CD14-positive monocyte (primary cell): ENCODE data around the gene KCNN3. TPM values are rescaled to one million over a fixed set of nuclear protein-coding genes. Genes with fewer than 3 reads are reported as not detected.

ENCODE experiments used
- DNase-seq, 3 donors: peaks; one replicate each; pipeline ENCODE4 v3.0.0-alpha.2; 2011 to 2022
- H2AFZ ChIP-seq: 2 replicates; pipeline ENCODE4 v1.6.0; 2012; ENCODE audit warnings: mild to moderate bottlenecking, low read depth, low read length, inconsistent platforms; ENCODE audit not compliant: insufficient read depth, poor library complexity, severe bottlenecking
- H3K27ac ChIP-seq, 2 donors: 1 replicate in 1 of 2; 2 replicates in 1 of 2; pipeline ENCODE4 v1.5.1; 2012 to 2013; ENCODE audit warnings: low read length in 2 of 2, control low read depth in 1 of 2, inconsistent platforms in 1 of 2, low read depth in 1 of 2, mild to moderate bottlenecking in 1 of 2
- H3K27me3 ChIP-seq, 2 donors: one replicate each; pipeline versions ENCODE4 v1.6.0 to v1.6.1; 2011 to 2013; ENCODE audit warnings: low read length in 2 of 2; ENCODE audit not compliant: control insufficient read depth in 2 of 2, insufficient read depth in 2 of 2
- H3K36me3 ChIP-seq, 2 donors: replicated peaks in 1 of 2; 1 replicate in 1 of 2; 2 replicates in 1 of 2; pipeline versions ENCODE4 v1.5.1 to v1.6.1; 2012 to 2013; ENCODE audit warnings: low read length in 2 of 2, control low read depth in 1 of 2, inconsistent platforms in 1 of 2, mild to moderate bottlenecking in 1 of 2; ENCODE audit not compliant: insufficient read depth in 2 of 2, control insufficient read depth in 1 of 2
- H3K4me1 ChIP-seq, 2 donors: 1 replicate in 1 of 2; 2 replicates in 1 of 2; pipeline versions ENCODE4 v1.5.1 to v1.6.1; 2012 to 2013; ENCODE audit warnings: low read length in 2 of 2, control low read depth in 1 of 2, inconsistent platforms in 1 of 2, mild to moderate bottlenecking in 1 of 2, moderate library complexity in 1 of 2; ENCODE audit not compliant: insufficient read depth in 2 of 2, control insufficient read depth in 1 of 2
- H3K4me2 ChIP-seq: replicated peaks from 2 replicates; pipeline ENCODE3; 2012; ENCODE audit warnings: low read length, moderate library complexity, mild to moderate bottlenecking; ENCODE audit not compliant: poor library complexity, severe bottlenecking; ENCODE audit errors: extremely low read depth
- H3K4me3 ChIP-seq, 3 experiments: fragments of 200-600 bp in 1 of 3; sonication (generic) in 1 of 3; replicated peaks in 1 of 3; 1 replicate in 2 of 3; 2 replicates in 1 of 3; pipeline ENCODE4 v1.5.1; 2011 to 2013; ENCODE audit warnings: low read length in 3 of 3, mild to moderate bottlenecking in 3 of 3, control low read depth in 2 of 3, low read depth in 2 of 3, inconsistent platforms in 1 of 3, moderate library complexity in 1 of 3
- H3K79me2 ChIP-seq: 2 replicates; pipeline ENCODE4 v1.6.0; 2012; ENCODE audit warnings: mild to moderate bottlenecking, control low read depth, inconsistent platforms, low read length, moderate library complexity; ENCODE audit not compliant: insufficient read depth
- H3K9ac ChIP-seq: 2 replicates; pipeline ENCODE4 v1.6.0; 2017; ENCODE audit warnings: low read length, mild to moderate bottlenecking; ENCODE audit not compliant: insufficient read depth, poor library complexity, severe bottlenecking
- H3K9me3 ChIP-seq, 2 donors: replicated peaks in 1 of 2; 1 replicate in 1 of 2; 2 replicates in 1 of 2; pipeline versions ENCODE4 v1.5.1 to v1.6.1; 2012 to 2013; ENCODE audit warnings: low read length in 2 of 2, control low read depth in 1 of 2; ENCODE audit not compliant: control insufficient read depth in 1 of 2, insufficient read depth in 1 of 2
- H4K20me1 ChIP-seq: 2 replicates; pipeline ENCODE4 v1.6.0; 2012; ENCODE audit warnings: mild to moderate bottlenecking, low read length, control low read depth, moderate library complexity; ENCODE audit not compliant: insufficient read depth
- H3K27ac Mint-ChIP-seq, 7 donors: one replicate each; pipeline ENCODE4 v1.8.0; 2020; ENCODE audit warnings: mild to moderate bottlenecking in 7 of 7, mixed read lengths in 7 of 7, moderate library complexity in 6 of 7, inconsistent platforms in 2 of 7
- H3K27me3 Mint-ChIP-seq, 3 donors: one replicate each; pipeline ENCODE4 v1.8.0; 2021 to 2022; ENCODE audit warnings: low read depth in 3 of 3, mild to moderate bottlenecking in 3 of 3, mixed read lengths in 3 of 3, moderate library complexity in 3 of 3, inconsistent platforms in 1 of 3
- H3K36me3 Mint-ChIP-seq, 2 donors: one replicate each; pipeline ENCODE4 v1.8.0; 2020; ENCODE audit warnings: mixed read lengths in 2 of 2, inconsistent platforms in 1 of 2, mild to moderate bottlenecking in 1 of 2
- H3K4me1 Mint-ChIP-seq: one replicate; pipeline ENCODE4 v1.8.0; 2020; ENCODE audit warnings: mild to moderate bottlenecking, mixed read lengths
- H3K4me3 Mint-ChIP-seq, 2 donors: one replicate each; pipeline ENCODE4 v1.8.0; 2020; ENCODE audit warnings: mild to moderate bottlenecking in 2 of 2, mixed read lengths in 2 of 2, moderate library complexity in 1 of 2
- H3K9me3 Mint-ChIP-seq, 7 donors: one replicate each; pipeline ENCODE4 v1.8.0; 2020 to 2022; ENCODE audit warnings: mixed read lengths in 7 of 7, mild to moderate bottlenecking in 6 of 7, moderate library complexity in 6 of 7, inconsistent platforms in 2 of 7
- WGBS: methylation state at CpG from one replicate; pipeline ENCODE4 v1.1.5; 2013; ENCODE audit warnings: missing lambda C conversion rate; ENCODE audit not compliant: insufficient coverage; 5-methylcytosine and 5-hydroxymethylcytosine counted together
- intact Hi-C, 2 donors: fragments of 100-400 bp; cut with micrococcal nuclease; formaldehyde crosslinking; loops; one replicate each; pipeline versions ENCODE4 v1.15.0 to v1.15.1; 2023
- polyA plus RNA-seq, 3 donors: library from polyadenylated mRNA; depleted of rRNA in 1 of 3; unstranded in 2 of 3; stranded (reverse) in 1 of 3; fragments of 300-500 nt in 2 of 3; fragments of >200 nt in 1 of 3; fragmentation: Illumina TruSeq in 2 of 3; gene quantifications; 1 replicate in 2 of 3; 2 replicates in 1 of 3; pipeline ENCODE4 v1.2.3, GENCODE V29; 2012 to 2021
- TF ChIP-seq, protein P1 (sequence below): fragments of 200-600 bp; IDR thresholded peaks from one replicate; pipeline ENCODE4 v1.8.0; 2022; ENCODE audit warnings: antibody characterized with exemption, mild to moderate bottlenecking

The KCNN3 gene
- polyA plus RNA-seq, 3 donors, result not detected

GRCh38 chr1:154788886-154789285 lies 81.2 kb downstream of the KCNN3 start:
- Histone ChIP-seq H3K9ac (no peak overlapping the region), H3K9me3 (no peaks in the 10 kb centered on the region), H4K20me1 (no peaks in the 10 kb centered on the region), H3K79me2 (no peaks in the 10 kb centered on the region), H3K27ac (no peak overlapping the region), H2AFZ (no peak overlapping the region), H3K4me2 (no peak overlapping the region), H3K27me3 (peaks cover 9 to 20% of the 10 kb centered on the region in 2 donors), H3K36me3 (no peaks in the 10 kb centered on the region), H3K4me1 (peaks cover 3 to 8% of the 10 kb centered on the region in 2 donors), H3K4me3 (no peak overlapping the region)
- TF ChIP-seq, protein P1, sequence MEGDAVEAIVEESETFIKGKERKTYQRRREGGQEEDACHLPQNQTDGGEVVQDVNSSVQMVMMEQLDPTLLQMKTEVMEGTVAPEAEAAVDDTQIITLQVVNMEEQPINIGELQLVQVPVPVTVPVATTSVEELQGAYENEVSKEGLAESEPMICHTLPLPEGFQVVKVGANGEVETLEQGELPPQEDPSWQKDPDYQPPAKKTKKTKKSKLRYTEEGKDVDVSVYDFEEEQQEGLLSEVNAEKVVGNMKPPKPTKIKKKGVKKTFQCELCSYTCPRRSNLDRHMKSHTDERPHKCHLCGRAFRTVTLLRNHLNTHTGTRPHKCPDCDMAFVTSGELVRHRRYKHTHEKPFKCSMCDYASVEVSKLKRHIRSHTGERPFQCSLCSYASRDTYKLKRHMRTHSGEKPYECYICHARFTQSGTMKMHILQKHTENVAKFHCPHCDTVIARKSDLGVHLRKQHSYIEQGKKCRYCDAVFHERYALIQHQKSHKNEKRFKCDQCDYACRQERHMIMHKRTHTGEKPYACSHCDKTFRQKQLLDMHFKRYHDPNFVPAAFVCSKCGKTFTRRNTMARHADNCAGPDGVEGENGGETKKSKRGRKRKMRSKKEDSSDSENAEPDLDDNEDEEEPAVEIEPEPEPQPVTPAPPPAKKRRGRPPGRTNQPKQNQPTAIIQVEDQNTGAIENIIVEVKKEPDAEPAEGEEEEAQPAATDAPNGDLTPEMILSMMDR, result no peak
- Mint-ChIP-seq H3K27ac (no peak overlapping the region), H3K9me3 (no peaks in the 10 kb centered on the region), H3K4me1 (peaks cover 13% of the 10 kb centered on the region), H3K27me3 (peaks cover 21 to 28% (median 27%) of the 10 kb centered on the region in 3 donors), H3K4me3 (no peak overlapping the region), H3K36me3 (no peaks in the 10 kb centered on the region)
- WGBS, result 89% methylated on average over 10 of the region's 10 CpGs
- intact Hi-C loops, result no loop called here
- no peak for DNase-seq

GRCh38 chr1:154788110-154788870 lies 81.8 kb downstream of the KCNN3 start:
- H4K20me1 ChIP-seq, result no peaks in the 10 kb centered on the region
- 99% methylated on average over 7 of the region's 12 CpGs for WGBS

More at GRCh38 chr1:154788110-154788870, 81.8 kb downstream of the KCNN3 start:
- Mint-ChIP-seq H3K27me3 (peaks cover 22 to 27% (median 25%) of the 10 kb centered on the region in 3 donors), H3K36me3 (no peaks in the 10 kb centered on the region), H3K4me3 (no peak overlapping the region), H3K9me3 (no peaks in the 10 kb centered on the region), H3K27ac (no peak overlapping the region), H3K4me1 (peaks cover 13% of the 10 kb centered on the region)
- intact Hi-C loops, result no loop called here
- Histone ChIP-seq H2AFZ (no peak overlapping the region), H3K27me3 (peaks cover 9 to 20% of the 10 kb centered on the region in 2 donors), H3K4me1 (peaks cover 3 to 8% of the 10 kb centered on the region in 2 donors), H3K4me3 (no peak overlapping the region), H3K9ac (no peak overlapping the region), H3K9me3 (no peaks in the 10 kb centered on the region), H3K4me2 (no peak overlapping the region), H3K27ac (no peak overlapping the region), H3K79me2 (no peaks in the 10 kb centered on the region), H3K36me3 (no peaks in the 10 kb centered on the region)
- TF ChIP-seq, protein P1, result no peak
- no peak for DNase-seq
